Measurements from ENCODE around the gene TRPM2.
"Not testable (repeated sequence)": the region's sequence is repeated elsewhere in the genome, so short reads cannot be mapped to it uniquely, and the experiment has no call there.

The TRPM2 gene

DNA sequence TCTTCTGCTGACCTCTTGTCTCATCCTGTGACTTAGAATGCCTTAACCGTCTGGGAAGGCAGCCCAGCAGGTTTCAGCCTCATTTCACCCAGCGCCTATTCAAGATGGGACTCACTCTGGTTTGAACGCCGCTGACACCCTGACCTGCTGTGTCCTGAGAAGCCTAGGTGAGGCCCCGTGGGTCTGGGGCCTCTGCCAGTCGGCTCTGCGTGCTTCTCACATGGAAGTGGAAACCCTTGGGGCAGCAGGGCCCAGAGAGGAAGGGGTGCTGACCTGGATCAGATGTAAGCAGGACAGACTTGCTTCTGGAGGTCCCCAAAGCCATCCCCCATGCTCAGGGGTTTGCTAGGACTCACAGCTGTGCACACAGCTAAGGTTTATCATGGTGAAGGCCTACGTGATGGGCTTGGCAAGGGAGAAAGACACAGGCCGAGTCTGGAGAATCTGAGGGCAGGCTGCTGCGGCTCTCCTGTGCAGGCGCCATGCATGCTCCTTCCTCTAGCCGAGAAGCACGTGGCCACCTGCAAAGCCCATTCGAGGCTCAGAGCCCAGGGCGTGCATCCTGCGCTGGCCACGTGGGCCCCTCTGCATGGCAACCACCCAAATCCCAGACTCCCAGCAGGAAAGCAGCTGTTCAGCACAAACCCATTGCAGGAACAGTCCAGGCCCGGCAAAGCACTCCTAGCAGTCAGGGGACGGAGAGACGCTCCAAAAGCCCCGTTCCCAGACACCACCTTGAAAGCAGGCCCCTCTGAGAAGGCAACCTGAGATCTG is 3.8 kb downstream of the TRPM2 start:
- TF ChIP-seq, protein P1, sequence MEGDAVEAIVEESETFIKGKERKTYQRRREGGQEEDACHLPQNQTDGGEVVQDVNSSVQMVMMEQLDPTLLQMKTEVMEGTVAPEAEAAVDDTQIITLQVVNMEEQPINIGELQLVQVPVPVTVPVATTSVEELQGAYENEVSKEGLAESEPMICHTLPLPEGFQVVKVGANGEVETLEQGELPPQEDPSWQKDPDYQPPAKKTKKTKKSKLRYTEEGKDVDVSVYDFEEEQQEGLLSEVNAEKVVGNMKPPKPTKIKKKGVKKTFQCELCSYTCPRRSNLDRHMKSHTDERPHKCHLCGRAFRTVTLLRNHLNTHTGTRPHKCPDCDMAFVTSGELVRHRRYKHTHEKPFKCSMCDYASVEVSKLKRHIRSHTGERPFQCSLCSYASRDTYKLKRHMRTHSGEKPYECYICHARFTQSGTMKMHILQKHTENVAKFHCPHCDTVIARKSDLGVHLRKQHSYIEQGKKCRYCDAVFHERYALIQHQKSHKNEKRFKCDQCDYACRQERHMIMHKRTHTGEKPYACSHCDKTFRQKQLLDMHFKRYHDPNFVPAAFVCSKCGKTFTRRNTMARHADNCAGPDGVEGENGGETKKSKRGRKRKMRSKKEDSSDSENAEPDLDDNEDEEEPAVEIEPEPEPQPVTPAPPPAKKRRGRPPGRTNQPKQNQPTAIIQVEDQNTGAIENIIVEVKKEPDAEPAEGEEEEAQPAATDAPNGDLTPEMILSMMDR (conservative IDR thresholded peaks at IDR 0.05; ENCODE audit: low read length) = no peak
- H3K4me3 ChIP-seq (ENCODE audit: low read length) = no peak overlapping the region
- DNase-seq (ENCODE audit: low read depth) = no peak

DNA sequence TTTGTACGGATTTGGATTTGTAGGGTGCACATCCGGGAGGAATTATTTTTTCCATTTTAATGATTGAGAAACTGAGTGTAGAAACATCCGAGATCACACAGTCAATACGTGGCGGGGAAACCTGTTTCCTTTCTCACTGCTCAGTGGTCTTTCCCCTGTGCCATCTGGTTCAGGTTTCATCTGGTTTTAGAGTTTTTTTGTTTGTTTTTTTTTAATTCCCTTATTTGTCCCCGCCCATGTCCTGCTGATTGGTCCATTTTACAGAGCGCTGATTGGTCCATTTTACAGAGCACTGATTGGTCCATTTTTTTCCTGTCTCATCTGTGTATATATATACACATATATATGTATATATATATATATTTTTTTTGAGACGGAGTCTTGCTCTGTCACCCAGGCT is 6.0 kb downstream of the TRPM2 start:
- no peak for DNase-seq (ENCODE audit: low read depth)
- no peak overlapping the region for H3K4me3 ChIP-seq (ENCODE audit: low read length)
- TF ChIP-seq, protein P1 (conservative IDR thresholded peaks at IDR 0.05; ENCODE audit: low read length) = no peak

DNA sequence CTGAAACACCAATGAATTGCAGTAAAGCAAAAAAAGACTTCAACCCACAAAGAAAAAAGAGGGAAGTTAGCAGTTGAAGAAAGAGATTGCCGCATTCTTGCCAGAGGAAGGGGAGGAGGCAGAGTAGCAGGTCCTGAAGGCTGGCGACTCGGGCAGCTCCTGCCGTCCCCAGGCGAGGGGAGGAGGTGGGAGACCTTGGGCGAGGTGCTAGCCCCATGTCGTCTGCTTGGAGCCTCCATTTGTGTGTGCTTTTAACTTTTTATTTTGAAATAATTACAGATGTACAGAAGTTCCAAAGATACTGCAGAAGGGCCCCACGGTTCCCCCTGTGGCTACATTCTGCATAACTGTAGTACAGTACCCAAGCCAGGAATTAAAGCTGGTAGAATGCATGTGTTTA is 6.7 kb downstream of the TRPM2 start:
- H3K4me3 ChIP-seq (ENCODE audit: low read length) = no peak overlapping the region
- no peak for DNase-seq (ENCODE audit: low read depth)
- TF ChIP-seq, protein P1 (conservative IDR thresholded peaks at IDR 0.05; ENCODE audit: low read length) = no peak

DNA sequence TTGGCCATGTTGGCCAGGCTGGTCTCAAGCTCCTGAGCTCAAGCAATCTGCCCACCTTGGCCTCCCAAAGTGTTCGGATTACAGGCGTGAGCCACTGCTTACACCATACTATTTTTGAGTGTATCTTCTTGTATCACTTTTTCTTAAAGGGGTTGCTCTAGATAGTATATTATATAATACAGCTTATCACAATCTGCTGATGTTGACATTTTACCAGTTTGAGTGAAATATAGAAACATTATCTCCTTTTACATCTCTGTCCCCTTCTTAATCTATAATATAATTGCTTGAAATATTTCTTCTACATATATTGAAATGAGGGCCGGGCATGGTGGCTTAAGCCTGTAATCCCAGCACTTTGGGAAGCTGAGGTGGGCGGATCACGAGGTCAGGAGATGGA is 8.5 kb downstream of the TRPM2 start:
- H3K4me3 ChIP-seq (ENCODE audit: low read length) = not testable (repeated sequence)

DNA sequence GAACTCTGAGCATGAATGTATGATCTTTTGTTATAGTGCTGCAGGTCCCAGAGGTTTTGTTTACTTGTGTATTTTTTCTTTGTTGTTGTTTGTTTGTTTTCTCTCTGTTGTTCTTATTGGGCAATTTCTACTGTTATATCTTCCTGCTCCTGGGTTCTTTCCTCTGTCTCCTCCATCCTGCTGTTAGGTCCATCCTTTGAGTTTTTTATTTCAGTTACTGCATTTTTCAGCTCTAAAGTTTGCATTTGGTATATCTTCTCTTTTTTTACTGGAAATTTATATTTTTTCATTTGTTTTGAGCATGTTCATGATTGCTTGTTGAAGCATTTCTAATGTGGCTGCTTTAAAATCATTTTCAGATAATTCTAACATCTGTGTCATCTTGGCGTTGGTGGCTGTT is 9.9 kb downstream of the TRPM2 start:
- TF ChIP-seq, protein P1 (conservative IDR thresholded peaks at IDR 0.05; ENCODE audit: low read length) = no peak
- no peak overlapping the region for H3K4me3 ChIP-seq (ENCODE audit: low read length)
- no peak for DNase-seq (ENCODE audit: low read depth)

More for the DNA sequence above, 8.5 kb downstream of the TRPM2 start:
- not testable (repeated sequence) for DNase-seq (ENCODE audit: low read depth)

DNA sequence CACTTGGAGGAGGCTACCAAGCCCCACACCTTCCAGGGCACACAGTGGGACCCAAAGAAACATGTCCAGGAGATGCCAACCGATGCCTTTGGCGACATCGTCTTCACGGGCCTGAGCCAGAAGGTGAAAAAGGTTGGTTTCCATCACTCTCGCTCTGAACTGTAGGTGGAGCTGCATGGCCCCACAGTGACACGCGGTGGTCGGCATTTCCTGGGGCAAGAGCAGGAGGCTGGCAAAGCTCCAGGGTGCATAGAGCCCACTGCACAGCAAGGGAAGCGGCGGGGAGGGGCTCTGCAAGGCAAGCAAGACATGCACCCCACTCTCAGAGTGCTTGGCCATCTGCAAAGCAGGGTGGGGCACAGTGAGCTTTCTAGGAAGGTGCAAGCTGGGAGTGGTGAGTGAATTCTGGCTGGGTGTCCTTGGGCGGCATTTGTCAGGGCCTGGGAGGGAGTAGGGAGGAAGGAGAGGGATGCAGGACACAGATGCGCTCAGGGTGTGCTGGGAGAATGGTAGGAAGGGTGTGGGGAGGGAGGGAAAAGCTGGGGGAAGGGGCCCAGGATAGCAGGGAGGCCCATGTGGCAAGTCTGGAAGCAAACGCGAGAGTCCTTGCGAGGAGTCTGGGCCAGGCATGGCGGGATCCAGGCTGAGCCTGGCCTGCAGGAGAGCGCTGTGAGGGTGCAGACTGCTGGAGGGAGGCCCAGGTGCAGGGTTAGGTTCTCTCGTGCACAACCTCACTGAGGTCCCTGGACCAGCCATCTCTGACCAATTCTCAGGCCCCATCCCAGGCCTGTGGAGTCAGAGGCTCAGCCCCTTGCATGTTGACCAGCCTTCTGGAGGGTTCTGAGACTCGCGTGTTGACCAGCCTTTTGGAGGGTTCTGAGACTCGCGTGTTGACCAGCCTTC is 11.0 kb downstream of the TRPM2 start:
- H3K4me3 ChIP-seq (ENCODE audit: low read length) = no peak overlapping the region
- no peak for DNase-seq (ENCODE audit: low read depth)
- TF ChIP-seq, protein P1 (conservative IDR thresholded peaks at IDR 0.05; ENCODE audit: low read length) = no peak

DNA sequence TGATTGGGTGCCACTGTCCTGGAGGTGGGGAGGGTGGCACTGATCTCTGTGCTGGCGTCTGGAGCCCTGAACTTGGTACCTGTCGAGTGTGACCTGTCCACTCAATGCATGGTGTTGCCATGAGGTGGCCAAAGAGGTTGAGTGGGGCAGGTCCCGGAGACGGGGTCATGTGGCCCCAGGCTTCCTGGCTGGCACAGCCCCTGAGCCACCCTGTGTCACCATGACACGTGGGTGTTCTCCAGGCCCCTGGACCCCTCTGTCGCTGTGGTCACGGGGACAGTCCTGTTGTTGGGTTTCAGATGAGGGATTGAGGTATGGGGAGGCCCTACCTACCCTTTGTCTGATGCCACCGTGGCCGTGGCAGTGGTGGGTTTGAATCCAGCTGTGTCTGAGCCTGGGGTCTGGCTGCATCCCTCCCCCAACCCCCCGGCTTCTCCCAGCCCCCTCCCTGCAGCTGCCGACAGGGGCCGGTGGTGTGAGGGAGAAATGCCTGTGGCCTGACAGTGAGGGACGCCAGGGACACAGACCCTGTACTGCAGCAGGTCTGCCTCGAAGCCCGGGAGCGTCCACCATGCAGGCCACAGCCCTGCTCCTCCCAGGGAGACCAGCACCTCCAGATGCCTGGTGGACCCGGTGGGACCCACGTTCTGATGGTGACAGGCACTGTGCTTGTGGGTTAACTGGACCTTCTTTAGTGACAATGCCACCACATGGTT is 12.0 kb downstream of the TRPM2 start:
- no peak for DNase-seq (ENCODE audit: low read depth)
- H3K4me3 ChIP-seq (ENCODE audit: low read length) = no peak overlapping the region
- TF ChIP-seq, protein P1 (conservative IDR thresholded peaks at IDR 0.05; ENCODE audit: low read length) = no peak

Data from AG10803 (cell line).